ENCODE measurements around the gene TKT.
"Not testable (repeated sequence)": the region's sequence is repeated elsewhere in the genome, so short reads cannot be mapped to it uniquely, and the experiment has no call there.

GRCh38 chr3:53252947-53253322 is 2.9 kb downstream of the TKT start:
- not testable (repeated sequence) for TF ChIP-seq EZH2 (IDR thresholded peaks at IDR 0.05; ENCODE audit: low read depth, unreplicated experiment); CTCF (conservative IDR thresholded peaks at IDR 0.05; ENCODE audit: low read depth in 2 of 2); POLR2AphosphoS5 (IDR thresholded peaks at IDR 0.05; ENCODE audit: low read depth); REST (IDR thresholded peaks at IDR 0.05; ENCODE audit: unreplicated experiment); CREB1 (CRISPR knock-in tag; IDR thresholded peaks at IDR 0.05; ENCODE audit: low read depth); EZH2phosphoT487 (IDR thresholded peaks at IDR 0.05; ENCODE audit: unreplicated experiment); ETS1 (IDR thresholded peaks at IDR 0.05); ZNF331 (CRISPR knock-in tag; IDR thresholded peaks at IDR 0.05; ENCODE audit: low read depth)
